ENCODE measurements around the gene ZNF526.
A peak's percentile ranks its signal among the peaks of the same experiment; 100 is the strongest.

The ZNF526 gene

GRCh38 chr19:42225718-42226292 lies 5.7 kb downstream of the ZNF526 start:
- DNase-seq: no peak

GRCh38 chr19:42226886-42227285 lies 6.8 kb downstream of the ZNF526 start:
- no peak for DNase-seq

DNA sequence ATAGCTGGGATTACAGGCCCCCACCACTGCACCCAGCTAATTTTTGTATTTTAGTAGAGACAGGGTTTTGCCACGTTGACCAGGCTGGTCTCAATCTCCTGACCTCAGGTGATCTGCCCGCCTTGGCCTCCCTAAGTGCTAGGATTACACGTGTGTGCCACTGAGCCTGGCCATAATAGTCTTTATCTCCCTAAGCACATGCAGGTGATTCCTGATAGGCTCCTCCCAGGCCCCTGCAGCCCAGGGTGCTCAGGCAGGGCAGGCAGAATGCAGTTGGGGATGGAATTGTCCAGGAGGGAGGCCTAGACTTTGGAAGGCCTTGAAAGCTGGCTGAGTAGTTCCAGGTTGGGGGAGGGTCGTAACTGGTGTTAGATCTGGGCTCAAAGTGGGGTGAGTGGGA lies 8.5 kb downstream of the ZNF526 start:
- DNase-seq: peak; percentile 73

- DNase-seq: no peak
Measured at GRCh38 chr19:42229301-42229854, 9.3 kb downstream of the ZNF526 start.

DNA sequence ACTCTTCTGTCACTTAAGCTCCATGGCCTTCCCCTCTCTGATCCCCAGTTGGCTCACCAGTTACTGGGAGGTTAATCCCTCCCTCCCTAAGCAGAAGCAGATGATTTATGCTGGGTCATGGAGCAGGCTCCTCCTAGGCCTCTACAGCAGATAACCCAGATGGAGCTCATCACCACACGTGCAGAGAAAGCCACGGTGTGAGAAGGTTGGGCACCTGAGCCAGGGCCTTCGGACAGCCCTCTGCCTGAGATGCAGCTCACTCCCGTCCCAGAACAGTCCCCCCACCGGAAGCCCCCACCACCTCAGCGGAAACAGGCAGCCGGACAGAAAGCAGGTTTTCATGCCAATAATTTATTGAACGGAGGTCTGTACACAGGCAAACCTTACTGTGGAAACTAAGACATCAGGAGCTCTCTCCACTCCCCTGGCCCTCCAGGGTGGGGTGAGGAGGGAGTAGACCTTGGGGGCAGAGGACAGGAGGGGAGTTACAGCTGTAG lies 9.8 kb downstream of the ZNF526 start:
- DNase-seq: peak; percentile 98

DNA sequence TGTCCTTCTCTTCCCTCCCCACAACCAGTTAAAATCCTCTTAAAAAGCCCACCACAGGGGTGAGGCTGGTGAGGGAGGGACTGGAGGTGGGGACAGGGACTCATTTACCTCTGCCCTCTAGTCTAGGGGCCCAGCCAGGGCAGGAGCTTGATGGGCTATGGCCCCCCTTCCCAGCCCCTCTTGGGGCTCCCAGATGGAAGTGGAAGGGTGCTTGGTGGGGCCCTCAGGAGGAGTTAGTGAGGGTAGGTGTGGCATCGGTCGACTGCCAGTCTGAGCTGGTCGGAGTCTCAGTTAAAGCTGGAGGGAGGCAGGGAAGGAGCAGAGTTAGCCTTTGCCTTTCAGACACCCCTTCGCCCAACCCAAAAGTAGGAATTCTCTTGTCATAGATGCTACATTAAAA lies 10.5 kb downstream of the ZNF526 start:
- DNase-seq: no peak

GRCh38 chr19:42232435-42232834 lies 12.3 kb downstream of the ZNF526 start:
- no peak for DNase-seq

GRCh38 chr19:42233106-42233505 lies 13.0 kb downstream of the ZNF526 start:
- no peak for DNase-seq

DNA sequence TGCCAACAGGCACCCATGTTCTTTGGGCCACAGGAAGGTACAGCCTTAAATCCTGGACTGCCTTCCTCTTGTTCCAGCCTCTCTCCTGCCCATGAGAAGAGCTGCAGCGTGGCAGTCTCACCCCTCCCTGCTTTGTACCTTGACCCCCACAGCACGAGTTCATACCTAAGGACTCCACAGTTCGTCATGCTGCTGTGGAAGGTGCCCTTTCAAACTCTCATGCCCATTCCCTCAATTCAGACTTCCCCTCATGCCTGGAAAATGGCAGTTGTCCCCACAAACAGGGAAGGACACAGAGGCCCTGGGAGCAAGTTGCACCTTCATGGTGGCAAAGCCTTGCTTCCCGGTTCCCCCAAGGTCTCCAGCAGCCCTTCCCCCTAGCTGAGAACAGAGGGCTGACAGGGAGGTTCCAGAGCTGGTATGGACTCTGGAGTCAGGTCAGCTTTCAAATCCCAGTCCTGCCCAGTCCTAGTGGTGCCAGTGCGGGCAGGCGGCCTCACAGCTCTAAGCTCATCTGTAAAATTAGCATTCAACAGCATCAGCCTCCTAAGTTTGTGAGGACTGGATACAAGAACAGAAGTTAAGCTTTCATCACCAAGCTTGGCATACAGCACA lies 13.7 kb downstream of the ZNF526 start:
- DNase-seq: no peak

GRCh38 chr19:42234364-42234763 lies 14.3 kb downstream of the ZNF526 start:
- no peak for DNase-seq

DNA sequence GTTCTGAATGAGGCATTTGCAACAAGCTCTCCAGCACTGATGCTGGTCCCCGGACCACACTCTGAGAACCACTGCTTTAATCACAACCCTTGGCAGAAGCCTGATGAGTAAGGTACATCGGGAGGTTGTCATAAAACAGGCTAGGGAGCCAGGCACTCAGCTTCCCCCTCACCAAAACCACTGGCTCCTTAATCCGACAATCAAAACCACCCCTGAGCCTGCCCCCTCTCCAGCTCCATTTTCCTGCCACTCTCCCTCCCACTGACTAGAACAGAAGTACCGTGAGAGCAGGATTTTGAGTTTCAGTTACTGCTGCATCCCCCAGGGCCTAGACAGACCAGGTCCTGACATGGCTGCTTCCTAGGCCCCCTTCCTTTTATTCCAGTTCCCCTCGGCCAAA lies 15.1 kb downstream of the ZNF526 start:
- DNase-seq: no peak

GRCh38 chr19:42239544-42240220 lies 19.6 kb downstream of the ZNF526 start:
- no peak for DNase-seq

DNA sequence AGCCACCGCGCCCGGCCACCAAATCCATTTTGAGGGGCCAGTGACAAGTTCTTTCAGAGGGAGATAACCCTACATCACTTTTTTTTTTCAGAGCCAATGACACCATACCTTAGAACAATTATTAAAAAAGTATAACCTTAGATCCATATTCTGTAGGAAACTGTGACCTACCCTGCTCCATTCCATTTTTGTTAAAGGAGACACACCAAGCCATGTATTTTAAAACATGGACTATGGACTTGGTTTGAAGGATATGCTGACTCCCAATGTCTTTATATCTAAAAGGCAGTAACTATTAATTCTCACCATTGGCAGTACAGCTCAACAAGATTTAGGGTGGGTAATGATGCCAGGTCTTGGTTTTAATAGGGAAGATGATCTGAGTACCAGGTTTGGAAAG lies 21.2 kb downstream of the ZNF526 start:
- DNase-seq: no peak

GRCh38 chr19:42242069-42242511 lies 22.0 kb downstream of the ZNF526 start:
- peak; percentile 47 for DNase-seq

DNA sequence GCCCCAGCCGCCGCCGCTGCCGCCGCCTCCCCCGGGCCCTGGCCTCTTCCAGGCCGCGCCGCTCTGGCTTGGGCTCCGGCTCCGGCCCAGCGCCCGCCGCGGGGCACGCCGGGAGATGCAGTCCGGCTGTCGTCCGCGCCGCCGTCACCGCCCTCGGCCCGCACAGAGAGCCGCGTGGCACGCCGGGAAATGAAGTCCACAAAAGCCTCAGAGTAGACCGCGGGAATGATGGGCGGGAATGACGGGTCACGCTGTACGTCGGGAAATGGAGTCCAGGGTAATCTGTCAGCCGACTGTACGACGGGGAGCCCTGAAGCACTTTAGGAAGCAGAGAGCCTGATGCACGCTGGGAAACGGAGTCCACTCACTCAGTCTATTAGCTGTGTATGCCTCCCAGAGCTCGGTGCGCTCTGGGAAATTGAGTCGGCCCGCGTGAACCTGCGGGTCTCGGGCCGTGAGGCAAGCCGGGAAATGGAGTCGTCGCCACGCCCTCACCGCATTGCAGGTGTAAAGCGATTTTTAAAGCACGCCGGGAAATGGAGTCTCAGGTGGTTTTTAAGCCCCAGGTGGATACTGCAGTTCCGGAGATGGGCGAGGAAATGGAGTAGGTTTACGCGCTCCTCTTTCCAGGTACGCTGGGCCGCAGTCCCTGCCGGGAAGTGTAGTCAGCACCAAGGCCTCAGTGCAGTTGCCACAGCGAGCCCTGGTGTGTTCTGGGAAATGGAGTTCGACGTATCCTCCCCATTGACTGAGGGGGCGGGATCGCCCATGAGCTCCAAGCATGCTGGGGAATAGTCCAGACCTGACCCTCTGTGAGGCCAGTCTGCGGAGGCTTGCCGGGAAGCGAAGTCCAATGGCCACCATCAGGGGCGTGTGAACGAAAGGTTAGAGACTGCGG lies 22.6 kb downstream of the ZNF526 start, which contains the start of gene GSK3A:
Gene GSK3A (minus strand): TSS at position 91 of the 898 bp plus-strand sequence. CDS start 137 bp downstream, outside the sequence.
- peak; percentile 100 for DNase-seq

- DNase-seq: peak; percentile 97
Measured at GRCh38 chr19:42244347-42245220, 24.5 kb downstream of the ZNF526 start.

- no peak for DNase-seq
Measured at GRCh38 chr19:42245231-42245630, 25.1 kb downstream of the ZNF526 start.

DNA sequence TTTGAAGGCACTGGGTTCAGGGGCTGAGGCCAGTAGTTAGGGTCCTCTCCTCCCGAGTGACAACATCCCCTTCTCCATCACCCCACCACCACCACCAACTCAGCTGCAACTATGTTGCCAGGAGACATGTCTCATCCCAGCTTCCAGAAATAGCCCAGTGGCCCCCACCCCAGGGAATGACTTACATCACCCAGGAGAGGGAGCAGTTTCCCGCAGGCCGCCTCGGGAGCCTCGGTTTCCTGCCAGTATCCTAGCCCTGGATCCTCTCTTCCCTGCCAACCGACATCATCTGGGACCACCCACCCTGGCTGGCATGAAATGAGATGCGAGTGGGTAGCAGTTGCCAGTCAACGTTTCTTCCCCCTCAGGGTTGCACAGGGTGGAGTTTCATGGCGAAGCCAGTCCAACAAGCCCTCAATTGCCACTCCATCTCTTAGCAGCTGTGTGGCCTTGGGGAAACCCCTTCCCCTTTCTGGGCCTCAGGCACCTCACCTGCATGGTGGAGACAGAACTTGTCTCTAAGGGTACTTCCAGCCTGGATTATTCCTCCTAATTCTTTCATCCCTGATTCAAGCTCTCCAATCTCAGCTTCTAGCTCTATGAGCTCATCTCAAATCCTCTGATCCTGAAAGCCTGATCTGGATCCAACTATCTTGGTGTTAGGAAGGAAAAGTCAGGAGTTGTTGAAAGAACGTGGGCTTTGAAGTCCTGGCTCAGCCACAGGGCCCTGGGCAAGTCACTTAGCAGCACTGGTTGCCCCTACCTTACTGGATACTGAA lies 26.2 kb downstream of the ZNF526 start:
- DNase-seq: peak; percentile 72

GRCh38 chr19:42246922-42247639 lies 27.0 kb downstream of the ZNF526 start:
- DNase-seq: no peak

DNA sequence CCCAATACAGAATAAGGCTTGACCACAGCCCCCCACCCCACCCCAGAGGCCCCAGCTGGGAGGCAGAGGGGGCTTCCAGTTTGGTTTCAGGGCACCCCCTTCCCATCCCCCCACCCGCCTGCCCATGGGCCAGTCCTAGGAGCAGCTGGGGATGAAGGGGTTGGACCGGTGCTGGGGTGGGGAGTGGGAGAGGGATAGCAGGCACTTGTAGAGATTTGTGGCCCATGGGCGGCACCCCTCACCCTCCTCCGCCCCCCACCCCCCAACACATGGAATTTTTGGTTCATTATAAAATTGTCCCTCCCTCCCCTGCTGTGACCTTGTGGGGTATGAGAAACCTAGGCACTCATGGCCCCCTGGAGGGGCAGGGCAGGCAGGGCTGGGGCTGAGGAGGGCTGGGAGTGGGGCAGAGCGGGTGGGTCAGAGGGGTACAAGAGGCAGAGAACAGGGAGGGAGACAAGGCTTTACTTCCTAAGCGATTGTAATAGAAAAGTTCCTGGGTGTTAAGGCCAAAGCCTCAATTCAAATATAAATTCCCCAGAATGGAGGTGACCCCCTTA lies 27.6 kb downstream of the ZNF526 start:
- no peak for DNase-seq
